ENCODE measurements around the gene SYMPK.
A peak's percentile ranks its signal among the peaks of the same experiment; 100 is the strongest.

The SYMPK gene

GRCh38 chr19:45825917-45826893, 36.7 kb downstream of the SYMPK start:
- DNase-seq, result no peak

GRCh38 chr19:45825263-45825605, 37.7 kb downstream of the SYMPK start:
- DNase-seq, result no peak

DNA sequence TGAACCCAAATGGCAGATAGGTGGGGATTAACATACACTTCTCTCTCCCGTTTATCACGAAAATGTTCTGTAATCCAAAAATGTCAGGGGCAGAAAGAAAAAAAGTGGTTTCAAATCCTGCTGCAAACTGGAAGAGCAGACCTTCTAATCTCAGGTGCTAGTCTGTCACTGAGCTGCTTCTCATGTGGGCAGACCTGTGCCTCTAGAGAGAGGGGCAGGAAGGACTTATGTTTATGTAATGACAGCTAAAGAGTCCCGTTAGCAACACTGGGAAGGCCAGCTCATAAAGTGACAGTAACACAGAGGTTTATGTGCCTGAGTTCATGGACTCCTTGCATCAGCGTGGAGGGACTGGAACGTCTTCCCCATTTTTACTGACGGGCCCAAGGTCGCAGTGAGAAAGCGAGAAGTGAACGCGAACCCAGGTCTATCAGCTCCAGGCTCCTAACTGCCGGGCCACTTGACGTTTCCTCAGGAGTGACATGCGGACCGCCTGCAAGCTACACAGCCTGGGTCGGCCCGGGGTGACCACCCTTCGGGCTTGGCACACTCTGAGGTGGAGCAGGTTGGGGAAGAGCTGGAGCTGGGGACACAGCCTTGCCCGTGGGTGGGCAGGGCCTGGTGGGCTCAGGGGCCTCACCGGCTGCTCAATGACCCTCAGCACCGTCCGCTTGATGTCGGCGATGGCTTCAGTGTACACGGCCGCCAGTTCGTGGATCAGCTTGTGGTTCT, 38.2 kb downstream of the SYMPK start:
- no peak for DNase-seq

- DNase-seq, result peak in 22 of 56 donors; percentile 19 to 57 (median 34)
These were observed 38.9 kb downstream of the SYMPK start for GRCh38 chr19:45824041-45824471.

DNA sequence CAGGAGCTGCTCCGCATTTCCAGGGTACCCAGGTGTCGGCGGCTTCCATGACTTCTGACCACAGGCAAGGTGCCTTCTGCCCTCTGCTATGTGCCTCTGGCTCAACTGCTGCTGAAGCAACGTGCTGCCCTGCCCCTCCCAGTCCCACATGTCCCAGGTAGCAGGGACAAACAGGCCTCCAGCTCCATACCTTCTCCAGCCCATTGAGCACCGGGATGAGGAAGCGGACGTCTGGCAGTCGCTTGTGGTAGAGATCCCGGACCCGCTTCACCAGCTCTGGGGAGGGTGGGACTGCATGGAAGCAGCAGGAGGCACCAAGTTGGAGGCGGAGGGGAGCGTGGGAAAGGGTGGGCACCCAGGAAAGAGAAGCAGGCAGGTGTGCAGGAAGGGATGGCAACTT, 39.8 kb downstream of the SYMPK start:
- no peak for DNase-seq

DNA sequence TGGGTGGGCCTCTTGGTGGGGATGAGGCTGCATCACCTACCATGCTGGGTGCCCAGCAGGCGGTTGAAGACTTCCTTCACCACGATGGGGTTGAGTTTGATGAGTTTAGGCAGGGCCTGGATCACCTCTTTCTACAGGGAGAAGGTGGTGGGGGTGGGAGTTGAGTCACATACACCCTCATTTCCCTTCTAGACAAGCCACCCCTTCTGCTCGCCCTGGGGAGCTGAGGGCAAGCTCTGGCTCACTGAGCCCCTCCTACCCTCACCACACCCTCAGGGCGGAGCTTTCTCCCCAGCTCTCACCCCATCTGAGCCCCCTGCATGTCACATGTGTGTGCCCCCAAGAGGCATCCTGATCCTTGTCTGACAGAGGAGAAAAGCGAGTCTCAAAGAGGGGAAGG, 40.2 kb downstream of the SYMPK start:
- DNase-seq, result no peak

DNA sequence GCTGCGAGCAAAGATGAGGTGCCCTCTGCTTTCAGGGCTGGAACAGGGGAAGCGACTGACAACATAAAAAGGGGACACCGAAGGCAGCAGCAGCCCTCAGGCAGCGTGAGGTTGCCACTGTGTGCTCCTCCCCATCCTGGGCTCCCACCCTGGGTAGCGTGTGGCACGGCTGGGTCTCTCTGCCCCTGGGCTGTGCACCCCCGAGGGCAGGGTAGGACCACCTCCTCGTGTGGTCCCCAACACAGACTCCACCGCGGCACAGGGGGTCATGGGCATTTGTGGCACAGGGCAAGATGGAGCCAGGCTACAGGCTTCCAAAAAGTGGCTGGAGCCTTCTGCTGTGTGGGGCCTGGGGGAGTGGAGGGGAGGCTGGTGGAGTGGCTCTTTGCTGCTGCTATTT, 41.4 kb downstream of the SYMPK start:
- no peak for DNase-seq

DNA sequence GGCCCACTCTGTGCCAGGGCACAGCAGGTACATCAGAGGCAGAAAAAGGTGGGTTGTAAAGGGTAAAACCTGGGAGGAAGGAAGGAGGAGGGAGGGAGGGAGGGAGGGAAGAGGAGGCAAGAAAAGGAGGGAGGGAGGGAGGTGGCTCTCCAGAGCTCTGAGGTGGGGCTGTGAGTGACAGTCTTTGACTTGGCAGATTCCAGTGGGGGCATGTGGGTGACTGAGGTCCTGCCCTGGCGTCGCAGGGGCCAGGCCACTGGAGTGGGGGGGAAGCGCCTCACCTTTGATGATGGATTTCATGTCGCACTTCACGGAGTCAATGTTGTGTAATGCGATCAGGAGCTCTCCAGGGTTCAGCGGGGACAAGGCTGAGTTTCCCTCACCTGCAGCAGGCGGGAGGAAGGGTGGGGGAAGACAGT, 41.8 kb downstream of the SYMPK start:
- no peak for DNase-seq

DNA sequence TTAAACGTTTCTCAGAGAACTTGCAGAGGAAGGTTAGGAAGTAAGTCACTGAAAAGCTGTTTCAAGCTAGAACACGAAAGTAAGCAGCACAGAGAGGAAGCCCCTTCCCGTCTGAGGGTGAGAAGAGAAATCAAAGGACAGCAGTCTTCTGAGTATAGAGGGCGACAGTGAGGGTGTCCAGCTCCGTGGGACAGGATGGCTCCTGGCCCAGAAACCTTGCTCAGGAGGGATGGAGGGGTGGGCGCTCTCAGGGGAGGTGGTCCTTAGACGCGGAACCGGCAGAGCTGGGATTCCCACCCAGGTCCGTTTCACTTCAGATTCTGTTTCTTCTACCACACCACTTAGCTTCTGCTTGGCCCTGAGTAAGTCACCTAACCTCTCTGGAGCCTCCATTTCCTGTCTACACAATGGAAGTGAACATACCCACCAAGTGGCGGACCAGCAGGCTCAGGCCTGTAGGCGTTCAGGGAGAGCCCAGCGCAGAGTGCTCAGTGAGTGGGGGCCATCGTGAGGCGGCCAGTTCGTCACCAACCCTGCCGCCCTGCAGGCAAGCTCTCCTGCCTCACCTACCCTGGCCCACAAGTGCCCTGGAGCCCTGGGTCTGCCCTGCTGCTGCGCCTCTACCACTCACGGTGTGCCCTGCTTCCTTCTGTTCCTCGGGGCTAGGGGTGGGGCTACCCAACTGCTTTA, 42.4 kb downstream of the SYMPK start:
- no peak for DNase-seq

DNA sequence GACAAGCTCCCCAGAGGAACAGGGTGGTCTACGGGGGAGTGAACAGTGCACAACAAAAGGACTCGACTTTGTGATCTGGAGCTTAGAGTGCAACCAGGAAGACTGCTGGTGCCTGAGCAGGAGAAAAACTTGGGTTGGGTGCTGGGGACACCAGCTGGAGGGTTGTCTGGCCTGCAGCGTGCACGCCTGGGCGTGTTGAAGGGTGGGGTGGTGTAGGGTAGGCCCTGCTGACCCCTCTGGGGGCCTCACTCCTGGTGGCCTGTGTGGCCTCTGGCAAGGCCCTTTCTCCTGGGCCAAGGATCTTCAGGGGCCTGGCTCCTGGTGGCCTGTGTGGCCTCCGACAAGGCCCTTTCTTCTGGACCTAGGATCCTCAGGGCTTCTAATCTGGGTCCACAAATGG, 43.2 kb downstream of the SYMPK start:
- DNase-seq, result no peak

DNA sequence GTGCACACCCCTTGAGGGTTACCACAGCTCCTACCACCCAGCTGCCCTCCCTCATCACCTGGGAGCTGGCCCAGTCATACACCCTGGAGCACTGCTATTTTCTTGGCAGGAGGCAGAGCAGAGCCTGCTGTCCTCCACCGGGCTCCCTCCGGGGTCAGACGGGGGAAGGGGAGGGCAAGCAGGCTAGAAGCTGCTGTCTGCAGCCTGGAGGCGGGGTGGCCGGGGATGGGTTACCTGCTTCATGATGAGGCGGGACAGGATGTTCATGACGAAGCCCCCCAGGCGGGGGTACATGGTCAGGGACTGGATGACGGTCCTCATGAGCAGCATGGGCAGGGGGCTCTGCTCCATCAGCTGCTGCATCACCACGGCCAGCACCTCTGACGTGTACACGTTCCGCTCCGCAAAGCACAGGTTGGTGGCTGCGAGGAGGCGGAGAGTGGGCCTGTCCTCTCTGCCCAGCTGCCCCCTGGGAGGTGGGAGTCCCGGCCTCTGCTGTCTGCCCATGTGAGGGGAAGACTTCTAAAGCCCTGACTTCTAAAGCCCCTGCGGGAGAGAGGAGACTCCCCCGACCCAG, 45.1 kb downstream of the SYMPK start:
- DNase-seq, result no peak

DNA sequence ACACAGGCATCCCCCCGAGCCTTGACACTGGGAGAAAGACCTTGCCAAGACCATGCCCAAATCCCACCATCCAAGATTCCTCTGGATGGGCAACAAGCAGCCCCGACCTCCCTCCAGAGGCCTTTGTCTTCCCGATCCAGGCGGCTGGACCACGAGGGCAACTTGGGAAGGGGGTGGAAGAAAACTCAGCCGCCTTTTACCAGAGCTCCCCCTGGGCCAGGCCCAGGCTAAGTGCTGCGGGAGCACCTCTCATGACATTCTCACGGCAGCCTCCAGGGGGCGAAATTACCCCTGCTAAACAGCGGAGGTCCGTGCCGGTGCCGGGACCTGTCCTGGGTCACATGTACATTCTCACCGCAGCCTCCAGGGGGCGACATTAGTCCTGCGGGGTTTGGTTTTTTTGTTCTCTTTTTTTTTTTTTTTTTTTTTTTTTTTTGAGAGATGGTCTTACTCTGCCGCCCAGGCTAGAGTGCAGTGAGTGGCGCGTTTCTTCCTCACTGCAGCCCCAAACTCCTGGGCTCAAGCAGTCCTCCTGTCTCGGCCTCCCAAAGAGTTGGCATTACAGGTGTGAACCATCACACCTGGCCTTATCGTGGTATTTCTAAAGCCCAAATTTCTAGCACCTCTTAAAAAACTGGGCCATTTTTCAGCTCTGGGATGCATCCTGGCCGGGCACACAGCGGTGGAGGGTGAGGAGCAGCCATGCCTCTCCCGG, 45.8 kb downstream of the SYMPK start:
- DNase-seq, result peak in 54 of 56 donors; percentile 16 to 85 (median 63)

- no peak for DNase-seq
These were observed 46.5 kb downstream of the SYMPK start for GRCh38 chr19:45816236-45817009.

- peak in 3 of 56 donors; percentile 26 to 35 (median 32) for DNase-seq
These were observed 47.3 kb downstream of the SYMPK start for GRCh38 chr19:45815481-45816216.

GRCh38 chr19:45814851-45815480, 48.0 kb downstream of the SYMPK start, which contains the start of gene RSPH6A:
TSS of gene RSPH6A (minus strand) at chr19:45815308. CDS start at chr19:45815176, 132 bp downstream.
- no peak for DNase-seq

DNA sequence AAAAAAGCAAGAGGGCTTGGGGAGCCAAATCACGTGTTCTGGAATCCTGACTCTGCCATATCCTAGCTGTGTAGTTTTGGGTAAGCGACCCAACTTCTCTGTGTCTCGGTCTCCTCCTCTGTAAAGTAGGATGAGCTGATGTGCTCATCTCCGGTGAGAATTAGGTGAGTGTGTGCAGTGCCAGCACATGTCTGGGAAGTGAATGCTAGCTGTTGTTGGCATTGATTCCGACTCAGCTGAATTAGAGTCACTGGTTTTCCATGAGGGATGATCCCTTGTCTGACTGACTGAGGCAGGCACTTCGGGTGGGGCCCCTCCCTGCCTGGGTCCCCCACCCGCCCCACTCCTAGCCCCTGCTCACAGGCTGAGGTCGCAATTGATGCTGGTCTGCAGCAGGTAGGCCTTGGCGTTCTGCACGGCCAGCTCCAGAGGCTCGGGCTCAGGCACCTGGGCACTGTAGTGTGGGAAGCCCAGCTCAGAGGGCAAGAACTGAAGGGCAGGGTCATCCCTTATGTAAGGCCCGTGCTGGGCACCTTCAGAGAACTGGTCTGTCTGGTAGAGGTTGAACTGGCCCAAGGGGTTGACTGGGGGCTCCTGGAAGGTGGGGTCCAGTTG, 48.7 kb downstream of the SYMPK start:
- no peak for DNase-seq

DNA sequence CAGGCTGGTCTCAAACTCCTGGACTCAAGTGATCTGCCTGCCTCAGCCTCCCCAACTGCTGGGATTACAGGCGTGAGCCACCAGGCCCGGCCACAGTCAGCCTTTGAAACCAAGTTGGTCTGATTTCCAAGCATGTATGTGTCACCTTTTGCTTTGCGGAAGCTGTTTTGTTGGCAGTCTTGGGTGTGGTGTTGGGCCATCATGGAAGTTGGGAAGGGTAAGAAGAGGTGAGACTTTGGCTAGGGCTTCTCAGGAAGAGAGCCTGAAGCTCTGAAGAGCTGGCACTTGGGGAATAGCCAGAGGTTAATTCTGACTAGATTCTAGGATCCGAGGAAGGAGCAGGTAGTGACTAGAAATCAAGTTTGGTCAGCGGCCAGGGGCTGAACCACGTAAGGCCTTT, 50.6 kb downstream of the SYMPK start:
- no peak for DNase-seq

DNA sequence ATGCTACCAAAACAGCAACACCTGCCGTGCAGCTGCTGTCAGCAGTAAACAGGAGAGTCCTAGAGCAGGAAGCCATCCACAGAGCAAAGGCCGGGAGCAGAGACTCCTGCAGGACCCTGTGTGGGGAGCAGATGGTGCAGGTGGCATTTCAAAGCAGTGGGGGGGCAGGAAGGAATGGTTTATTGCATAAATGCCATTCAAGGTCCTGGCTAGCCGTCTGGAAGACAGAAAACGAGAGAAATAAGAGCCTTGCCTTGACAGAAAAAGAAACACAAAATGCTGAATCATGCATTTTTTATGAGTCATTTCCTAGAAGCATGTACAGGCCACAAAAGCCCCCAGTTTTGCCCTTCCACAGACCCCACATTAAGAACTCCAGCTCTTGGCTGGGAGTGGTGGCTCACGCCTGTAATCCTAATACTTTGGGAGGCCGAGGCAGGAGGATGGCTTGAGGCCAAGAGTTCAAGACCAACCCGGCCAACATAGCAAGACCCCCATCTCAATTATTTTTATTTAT, 53.2 kb downstream of the SYMPK start:
- no peak for DNase-seq

All from amygdala (tissue), 56 donors.